Transverse colon (tissue), 4 donors: ENCODE results near the gene TMEM52. TPM values are rescaled to one million over a fixed set of nuclear protein-coding genes. Genes with fewer than 3 reads are reported as not detected.

Experiments used
- DNase-seq: peaks from one replicate; pipeline ENCODE4 v3.0.0-alpha.2; 2019
- H3K27ac ChIP-seq, 4 donors: fragments of 200-600 bp; sonication (generic); 2 replicates each; pipeline ENCODE4 v1.5.1; 2016 to 2018; ENCODE audit warnings: inconsistent platforms in 4 of 4
- H3K27me3 ChIP-seq: fragments of 200-600 bp; sonication (generic); 2 replicates; pipeline ENCODE4 v1.5.1; 2017; ENCODE audit warnings: inconsistent platforms
- H3K36me3 ChIP-seq, 4 donors: fragments of 200-600 bp; sonication (generic); 2 replicates each; pipeline ENCODE4 v1.5.1; 2017 to 2019; ENCODE audit warnings: inconsistent platforms in 4 of 4
- H3K4me1 ChIP-seq, 4 donors: fragments of 200-600 bp; sonication (generic); 2 replicates each; pipeline ENCODE4 v1.5.1; 2017 to 2020; ENCODE audit warnings: inconsistent platforms in 4 of 4
- H3K4me3 ChIP-seq, 4 donors: fragments of 200-600 bp; sonication (generic); 1 replicate in 1 of 4; 2 replicates in 3 of 4; pipeline versions ENCODE4 v1.5.1 to v1.6.1; 2017 to 2019; ENCODE audit warnings: inconsistent platforms in 4 of 4
- H3K9me3 ChIP-seq, 2 donors: fragments of 200-600 bp; sonication (generic); 2 replicates each; pipeline ENCODE4 v1.5.1; 2017 to 2019; ENCODE audit warnings: inconsistent platforms in 2 of 2
- EP300 ChIP-seq: sonication (generic); formaldehyde crosslinking; IDR thresholded peaks from one replicate; pipeline ENCODE4 v1.6.1; 2017; ENCODE audit warnings: antibody characterized with exemption, low read depth
- POLR2A ChIP-seq: fragments of 450-650 bp; IDR thresholded peaks from one replicate; pipeline ENCODE4 v1.6.1; 2016; ENCODE audit warnings: antibody characterized with exemption, mild to moderate bottlenecking, moderate library complexity
- POLR2AphosphoS5 ChIP-seq, 3 donors: sonication (generic); formaldehyde crosslinking; IDR thresholded peaks; one replicate each; pipeline ENCODE4 v1.6.1; 2016; ENCODE audit warnings: antibody characterized with exemption in 3 of 3
- WGBS, 2 donors: methylation state at CpG; one replicate each; pipeline ENCODE4 v1.1.5; 2018; ENCODE audit warnings: low coverage in 1 of 2; 5-methylcytosine and 5-hydroxymethylcytosine counted together
- in situ Hi-C, 4 donors: fragments of 200-750 bp; cut with MboI; loops; one replicate each; pipeline versions ENCODE4 v1.15.0 to v1.15.1; 2017; ENCODE audit warnings: low sequenced_read_pairs in 3 of 4, low pct_ligation_motif_present in 1 of 4, low pct_unique_long_range_greater_than_20kb in 1 of 4
- intact Hi-C: fragments of 100-400 bp; cut with DNase I; formaldehyde crosslinking; loops from one replicate; pipeline ENCODE4 v1.15.1; 2023; ENCODE audit warnings: low total_unique reads
- total RNA-seq, 4 donors: library from RNA; depleted of rRNA; stranded (reverse); fragments of >200 nt; gene quantifications; one replicate each; pipeline ENCODE4 v1.1.0, GENCODE V29; 2016
- TF ChIP-seq, protein P1 (sequence below), 5 experiments: fragments of 200-600 bp in 3 of 5; fragments of 450-650 bp in 2 of 5; sonication (generic) in 3 of 5; IDR thresholded peaks; 1 replicate in 2 of 5; 2 replicates in 3 of 5; pipeline ENCODE4 v1.5.1; 2016 to 2017; ENCODE audit warnings: antibody characterized with exemption in 5 of 5, inconsistent platforms in 3 of 5, mild to moderate bottlenecking in 2 of 5, moderate library complexity in 1 of 5

Gene TMEM52
- total RNA-seq, 4 donors from 2014 or later: 5.2 to 9.5 (median 5.3) TPM; not detected in 1

DNA sequence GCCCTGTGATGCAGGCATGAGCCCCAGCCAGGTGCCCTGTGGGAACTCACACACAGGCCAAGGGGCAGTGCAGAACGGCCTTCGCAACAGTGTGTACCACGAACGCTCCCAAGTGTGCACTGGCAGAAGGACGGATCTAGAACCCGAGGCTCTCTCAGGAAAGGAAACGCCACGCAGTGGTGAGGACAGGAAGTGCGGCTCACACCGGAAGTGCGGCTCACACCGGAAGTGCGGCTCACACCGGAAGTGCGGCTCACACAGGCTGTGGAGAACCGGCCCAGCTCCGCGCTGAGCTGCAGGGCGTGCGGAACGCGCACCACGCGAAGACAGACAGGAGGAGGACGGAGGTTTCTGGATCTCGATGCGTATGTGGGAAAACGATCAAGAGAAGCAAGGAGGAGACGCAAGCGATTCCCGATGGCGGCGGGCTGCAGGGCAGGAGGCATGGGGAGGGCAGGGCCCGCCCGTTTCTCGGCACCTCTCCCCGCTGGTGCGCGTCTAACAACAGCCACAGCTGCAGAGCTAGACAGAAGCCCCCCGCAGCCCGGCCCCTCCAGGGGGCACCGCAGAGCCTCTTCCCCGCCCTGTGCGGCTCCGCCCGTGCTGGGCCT is 35.9 kb upstream of the TMEM52 start:
- Histone ChIP-seq H3K9me3 (no peaks in the 10 kb centered on the region), H3K27me3 (peaks cover 24% of the 10 kb centered on the region), H3K4me3 (no peak overlapping the region), H3K4me1 (peaks cover 0 to 3% (median 3%) of the 10 kb centered on the region in 4 donors), H3K36me3 (no peaks in the 10 kb centered on the region), H3K27ac (no peak overlapping the region)
- DNase-seq: no peak
- intact Hi-C loops (loop anchor here (10.0 kb wide), 1 partner anchor 70 kb away; no protein-coding TSS in a partner anchor), in situ Hi-C loops (loop anchor here in 1 of 4 donors (10.0 kb wide), 1 partner anchor 90 kb away; no protein-coding TSS in a partner anchor)
- TF ChIP-seq, protein P1, sequence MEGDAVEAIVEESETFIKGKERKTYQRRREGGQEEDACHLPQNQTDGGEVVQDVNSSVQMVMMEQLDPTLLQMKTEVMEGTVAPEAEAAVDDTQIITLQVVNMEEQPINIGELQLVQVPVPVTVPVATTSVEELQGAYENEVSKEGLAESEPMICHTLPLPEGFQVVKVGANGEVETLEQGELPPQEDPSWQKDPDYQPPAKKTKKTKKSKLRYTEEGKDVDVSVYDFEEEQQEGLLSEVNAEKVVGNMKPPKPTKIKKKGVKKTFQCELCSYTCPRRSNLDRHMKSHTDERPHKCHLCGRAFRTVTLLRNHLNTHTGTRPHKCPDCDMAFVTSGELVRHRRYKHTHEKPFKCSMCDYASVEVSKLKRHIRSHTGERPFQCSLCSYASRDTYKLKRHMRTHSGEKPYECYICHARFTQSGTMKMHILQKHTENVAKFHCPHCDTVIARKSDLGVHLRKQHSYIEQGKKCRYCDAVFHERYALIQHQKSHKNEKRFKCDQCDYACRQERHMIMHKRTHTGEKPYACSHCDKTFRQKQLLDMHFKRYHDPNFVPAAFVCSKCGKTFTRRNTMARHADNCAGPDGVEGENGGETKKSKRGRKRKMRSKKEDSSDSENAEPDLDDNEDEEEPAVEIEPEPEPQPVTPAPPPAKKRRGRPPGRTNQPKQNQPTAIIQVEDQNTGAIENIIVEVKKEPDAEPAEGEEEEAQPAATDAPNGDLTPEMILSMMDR (IDR thresholded peaks at IDR 0.05): no peak
- no peak for TF ChIP-seq POLR2A
- no peak for TF ChIP-seq EP300
- TF ChIP-seq POLR2AphosphoS5 (IDR thresholded peaks at IDR 0.05): no peak
- WGBS, 2 donors: 89 to 95% methylated on average over 12 to 45 of the region's 46 CpGs

DNA sequence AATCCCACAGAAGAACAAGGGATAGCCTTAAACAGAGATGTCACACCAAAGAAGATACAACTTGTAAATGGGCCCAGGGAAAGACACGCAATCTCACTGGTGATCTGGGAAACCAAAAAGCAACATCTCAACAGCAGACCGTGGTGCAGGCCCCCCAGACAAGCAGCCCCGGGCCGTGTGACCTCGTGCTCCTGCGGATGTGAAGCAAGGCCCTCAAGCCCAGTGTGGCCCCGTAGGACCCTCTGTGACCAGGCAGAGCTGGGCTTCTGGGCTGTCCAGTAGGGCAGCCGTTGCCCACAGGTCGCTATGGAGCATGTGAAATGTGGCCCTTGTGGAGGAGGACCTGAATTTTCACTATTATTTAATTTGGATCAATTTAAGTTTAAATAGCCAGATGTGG is 34.9 kb upstream of the TMEM52 start:
- 88 to 89% methylated on average over 6 to 9 of the region's 9 CpGs for WGBS, 2 donors
- Histone ChIP-seq H3K4me3 (no peak overlapping the region), H3K36me3 (no peaks in the 10 kb centered on the region), H3K27ac (no peak overlapping the region), H3K4me1 (no peaks in the 10 kb centered on the region), H3K9me3 (no peaks in the 10 kb centered on the region), H3K27me3 (peaks cover 19% of the 10 kb centered on the region)
- no peak for DNase-seq
- TF ChIP-seq POLR2A (no peak), EP300 (no peak), POLR2AphosphoS5 (IDR thresholded peaks at IDR 0.05) (no peak)
- TF ChIP-seq, protein P1 (IDR thresholded peaks at IDR 0.05): no peak
- in situ Hi-C loops: loop anchor here in 1 of 4 donors (10.0 kb wide), 1 partner anchor 91 kb away; no protein-coding TSS in a partner anchor
- intact Hi-C loops: loop anchor here (10.0 kb wide), 1 partner anchor 71 kb away; no protein-coding TSS in a partner anchor

GRCh38 chr1:1950940-1951339 is 31.9 kb upstream of the TMEM52 start:
- intact Hi-C loops: loop anchor here (10.0 kb wide), 1 partner anchor 74 kb away; no protein-coding TSS in a partner anchor

GRCh38 chr1:1948783-1949182 is 29.7 kb upstream of the TMEM52 start:
- Histone ChIP-seq H3K4me1 (peaks cover 0 to 6% (median 5%) of the 10 kb centered on the region in 4 donors), H3K27ac (no peak overlapping the region), H3K9me3 (no peaks in the 10 kb centered on the region), H3K4me3 (no peak overlapping the region), H3K27me3 (peaks cover 13% of the 10 kb centered on the region), H3K36me3 (no peaks in the 10 kb centered on the region)
- WGBS, 2 donors: 60% methylated on average over 1 of the region's 1 CpG; no CpG with 5 or more reads in 1 of the 2 donors
- TF ChIP-seq EP300 (no peak), POLR2AphosphoS5 (IDR thresholded peaks at IDR 0.05) (no peak), POLR2A (no peak)
- TF ChIP-seq, protein P1 (IDR thresholded peaks at IDR 0.05): no peak
- no peak for DNase-seq
- intact Hi-C loops: no loop called here
- in situ Hi-C loops: loop anchor here in 1 of 4 donors (10.0 kb wide), 1 partner anchor 86 kb away; no protein-coding TSS in a partner anchor

More at GRCh38 chr1:1950940-1951339, 31.9 kb upstream of the TMEM52 start:
- no peak overlapping the region for H3K27ac ChIP-seq
- H3K36me3 ChIP-seq: no peaks in the 10 kb centered on the region
- H3K4me3 ChIP-seq: no peak overlapping the region
- WGBS, 2 donors: 65 to 80% methylated on average over 4 to 5 of the region's 5 CpGs
- no peak for DNase-seq
- H3K4me1 ChIP-seq: no peaks in the 10 kb centered on the region
- TF ChIP-seq, protein P1 (IDR thresholded peaks at IDR 0.05): no peak
- TF ChIP-seq EP300: no peak
- no peaks in the 10 kb centered on the region for H3K9me3 ChIP-seq
- H3K27me3 ChIP-seq: peaks cover 13% of the 10 kb centered on the region
- in situ Hi-C loops: loop anchor here in 1 of 4 donors (10.0 kb wide), 1 partner anchor 94 kb away; no protein-coding TSS in a partner anchor
